Measurements from ENCODE around the gene PDE6A. TPM values are rescaled to one million over a fixed set of nuclear protein-coding genes. Genes with fewer than 3 reads are reported as not detected.

The PDE6A gene
- total and polyA plus RNA-seq, 9 donors: 0.05 to 0.68 (median 0.15) TPM

GRCh38 chr5:149904977-149905376, 39.6 kb downstream of the PDE6A start:
- Histone ChIP-seq H3K27ac (no peak overlapping the region), H3K9me3 (no peaks in the 10 kb centered on the region), H3K27me3 (no peaks in the 10 kb centered on the region), H3K4me3 (no peak overlapping the region), H3K36me3 (no peaks in the 10 kb centered on the region), H3K4me1 (ENCODE audit: insufficient read depth) (no peaks in the 10 kb centered on the region)
- DNase-seq: no peak
- intact Hi-C loops (cut with DNase I): no loop called here
- TF ChIP-seq POLR2A (IDR thresholded peaks at IDR 0.05) (no peak), EP300 (IDR thresholded peaks at IDR 0.05) (no peak), CTCF (IDR thresholded peaks at IDR 0.05) (no peak)

- H3K4me1 ChIP-seq (ENCODE audit: insufficient read depth): no peaks in the 10 kb centered on the region
- H3K4me3 ChIP-seq: no peak overlapping the region
- DNase-seq: no peak
- intact Hi-C loops (cut with DNase I): no loop called here
- no peaks in the 10 kb centered on the region for H3K9me3 ChIP-seq
- TF ChIP-seq CTCF (IDR thresholded peaks at IDR 0.05) (no peak), EP300 (IDR thresholded peaks at IDR 0.05) (no peak), POLR2A (IDR thresholded peaks at IDR 0.05) (no peak)
- no peaks in the 10 kb centered on the region for H3K36me3 ChIP-seq
- no peak overlapping the region for H3K27ac ChIP-seq
- no peaks in the 10 kb centered on the region for H3K27me3 ChIP-seq
- 37 to 61% (median 47%) methylated on average over 4 of the region's 4 CpGs for WGBS, 3 donors
These were observed 40.2 kb downstream of the PDE6A start for GRCh38 chr5:149904293-149904886.

- WGBS, 3 donors: 90 to 96% (median 94%) methylated on average over 2 of the region's 2 CpGs
- DNase-seq: no peak
- Histone ChIP-seq H3K27me3 (no peaks in the 10 kb centered on the region), H3K4me3 (no peak overlapping the region), H3K9me3 (no peaks in the 10 kb centered on the region), H3K36me3 (no peaks in the 10 kb centered on the region), H3K4me1 (ENCODE audit: insufficient read depth) (no peaks in the 10 kb centered on the region), H3K27ac (no peak overlapping the region)
- no peak for TF ChIP-seq POLR2A (IDR thresholded peaks at IDR 0.05)
- TF ChIP-seq EP300 (IDR thresholded peaks at IDR 0.05): no peak
- no peak for TF ChIP-seq CTCF (IDR thresholded peaks at IDR 0.05)
- intact Hi-C loops (cut with DNase I): no loop called here
These were observed 41.2 kb downstream of the PDE6A start for GRCh38 chr5:149903404-149903803.

- Histone ChIP-seq H3K27ac (no peak overlapping the region), H3K27me3 (no peaks in the 10 kb centered on the region), H3K9me3 (no peaks in the 10 kb centered on the region), H3K4me1 (ENCODE audit: insufficient read depth) (no peaks in the 10 kb centered on the region), H3K4me3 (no peak overlapping the region), H3K36me3 (no peaks in the 10 kb centered on the region)
- TF ChIP-seq POLR2A (IDR thresholded peaks at IDR 0.05) (no peak), EP300 (IDR thresholded peaks at IDR 0.05) (no peak), CTCF (IDR thresholded peaks at IDR 0.05) (no peak)
- no peak for DNase-seq
- intact Hi-C loops (cut with DNase I): no loop called here
- 71 to 76% (median 74%) methylated on average over 4 of the region's 4 CpGs for WGBS, 3 donors
These were observed 42.4 kb downstream of the PDE6A start for GRCh38 chr5:149902177-149902576.

Measured in ovary (tissue), 9 donors.